Dedifferentiated amniotic fluid mesenchymal stem cell (primary cell): ENCODE results near the gene OTUD7B.
A peak's percentile ranks its signal among the peaks of the same experiment; 100 is the strongest.
"Not testable (repeated sequence)": the region's sequence is repeated elsewhere in the genome, so short reads cannot be mapped to it uniquely, and the experiment has no call there.

Source experiments
- DNase-seq: peaks from one replicate; pipeline ENCODE4 v3.0.0-alpha.2; 2016; ENCODE audit errors: extremely low spot score

Gene OTUD7B

DNA sequence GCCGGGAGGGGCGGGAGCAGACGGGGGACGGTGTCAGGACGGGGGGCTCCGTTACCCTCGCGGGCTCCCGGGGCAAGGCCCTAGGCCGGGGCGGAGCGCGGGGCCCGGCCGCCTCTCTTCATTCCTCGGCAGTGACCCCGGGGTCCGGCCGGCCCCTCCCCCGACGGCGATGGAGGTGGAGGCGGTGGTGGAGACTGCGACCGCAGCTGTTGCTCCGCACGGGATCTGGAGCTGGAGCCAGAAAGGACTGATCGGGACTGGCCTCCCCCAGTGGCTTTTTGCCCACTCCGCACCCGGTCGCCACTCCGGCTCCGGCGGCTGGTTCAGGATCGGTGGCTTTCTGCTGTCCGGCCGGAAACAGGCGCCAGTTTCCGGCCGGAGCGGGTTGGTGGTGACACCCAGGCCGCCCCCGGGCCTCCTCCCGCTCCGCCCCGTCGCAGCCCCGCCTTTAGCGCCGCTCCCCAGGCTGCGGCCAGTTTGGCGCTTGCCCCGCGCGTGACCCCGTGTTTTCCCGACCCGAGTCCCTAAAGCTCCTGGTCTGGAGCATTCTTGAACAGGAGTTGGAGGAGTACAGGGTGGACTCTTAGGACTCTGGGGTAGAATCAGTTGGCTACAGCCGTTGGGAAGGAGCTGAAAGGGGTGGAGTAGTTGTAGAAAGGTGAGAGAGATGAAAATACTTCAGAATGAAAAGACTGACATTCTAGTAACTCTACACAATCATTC, at the start of gene OTUD7B:
TSS of gene OTUD7B (minus strand) at position 334 of the 723 bp plus-strand sequence. CDS start 33,216 bp downstream, outside the sequence.
- peak; percentile 78 for DNase-seq

DNA sequence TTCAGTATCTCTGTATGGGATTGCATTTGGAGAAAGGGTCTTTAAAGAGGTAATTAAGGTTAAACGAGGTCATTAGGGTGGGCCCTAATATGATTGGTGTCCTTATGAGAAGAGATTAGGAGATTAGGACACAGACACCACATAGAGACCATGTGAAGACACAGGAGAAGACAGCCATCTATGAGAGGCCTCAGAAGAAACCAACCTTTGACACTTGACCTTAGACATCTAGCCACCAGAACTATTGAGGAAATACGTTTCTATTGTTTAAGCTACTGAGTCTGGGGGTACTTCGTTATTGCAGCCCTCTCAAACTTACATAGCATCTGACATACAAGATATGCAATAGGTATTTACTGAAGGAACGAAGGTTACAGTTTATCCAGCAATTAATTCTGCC, 49.7 kb upstream of the OTUD7B start:
- DNase-seq: no peak

DNA sequence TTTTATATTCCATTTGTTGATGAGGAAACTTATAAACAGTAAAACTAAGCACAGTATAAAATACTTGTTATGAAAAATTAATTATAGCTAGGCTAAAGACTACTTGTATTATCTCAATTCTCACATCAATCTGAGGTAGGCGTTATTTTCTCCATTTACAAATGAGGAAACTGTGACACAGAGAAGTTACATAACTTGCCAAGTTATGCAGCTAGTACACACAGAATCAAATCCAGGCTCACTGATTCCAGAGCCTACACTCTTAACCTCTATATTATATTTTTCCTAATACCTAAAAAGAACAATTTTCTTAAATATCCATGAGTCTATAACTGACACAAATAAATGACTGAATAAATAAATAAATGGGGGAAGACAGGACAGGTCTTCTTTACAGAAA, 45.9 kb upstream of the OTUD7B start:
- no peak for DNase-seq

DNA sequence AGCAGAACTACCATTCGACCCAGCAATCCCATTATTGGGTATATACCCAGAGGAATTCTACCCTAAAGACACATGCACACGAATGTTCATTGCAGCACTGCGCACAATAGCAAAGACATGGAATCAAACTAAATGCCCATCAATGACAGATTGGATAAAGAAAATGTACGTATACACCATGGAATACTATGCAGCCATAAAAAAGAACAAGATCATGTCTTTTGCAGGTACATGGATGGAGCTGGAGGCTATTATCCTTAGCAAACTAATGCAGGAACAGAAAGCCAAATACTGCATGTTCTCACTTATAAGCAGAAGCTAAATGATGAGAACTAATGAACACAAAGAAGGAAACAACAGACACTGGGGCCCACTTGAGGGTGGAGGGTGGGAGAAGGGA, 45.0 kb upstream of the OTUD7B start:
- not testable (repeated sequence) for DNase-seq

DNA sequence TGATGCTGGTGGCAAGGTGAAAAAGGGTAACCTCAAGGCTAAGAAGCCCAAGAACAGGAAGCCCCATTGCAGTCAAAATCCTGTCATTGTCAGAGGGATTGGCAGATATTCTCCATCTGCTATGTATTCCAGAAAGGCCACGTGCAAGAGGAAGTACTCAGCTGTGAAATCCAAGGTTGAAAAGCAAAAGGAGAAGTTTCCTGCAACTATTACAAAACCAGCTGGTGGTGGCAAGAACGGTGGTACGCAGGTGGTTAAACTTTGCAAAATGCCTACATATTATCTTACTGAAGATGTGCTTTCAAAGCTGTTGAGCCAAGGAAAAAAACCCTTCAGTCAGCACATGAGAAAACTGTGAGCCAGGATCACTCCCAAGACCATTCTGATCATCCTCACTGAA, 43.4 kb upstream of the OTUD7B start:
- DNase-seq: no peak

DNA sequence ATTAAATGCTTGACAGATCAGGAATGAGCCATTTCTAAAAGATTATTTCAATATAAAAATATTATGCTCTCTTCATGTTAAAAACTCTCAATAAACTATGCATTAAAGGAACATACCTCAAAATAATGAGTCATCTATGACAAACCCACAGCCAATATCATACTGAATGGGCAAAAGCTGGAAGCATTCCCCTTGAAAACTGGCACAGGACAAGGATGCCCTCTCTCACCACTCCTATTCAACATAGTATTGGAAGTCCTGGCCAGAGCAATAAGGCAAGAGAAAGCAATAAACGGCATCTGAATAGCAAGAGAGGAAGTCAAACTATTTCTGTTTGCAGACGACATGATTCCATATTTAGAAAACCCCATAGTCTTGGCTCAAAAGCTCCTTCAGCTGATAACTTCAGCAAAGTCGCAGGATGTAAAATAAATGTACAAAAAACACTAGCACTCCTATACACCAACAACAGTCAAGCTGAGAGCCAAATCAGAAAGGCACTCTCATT, 41.4 kb upstream of the OTUD7B start:
- not testable (repeated sequence) for DNase-seq

DNA sequence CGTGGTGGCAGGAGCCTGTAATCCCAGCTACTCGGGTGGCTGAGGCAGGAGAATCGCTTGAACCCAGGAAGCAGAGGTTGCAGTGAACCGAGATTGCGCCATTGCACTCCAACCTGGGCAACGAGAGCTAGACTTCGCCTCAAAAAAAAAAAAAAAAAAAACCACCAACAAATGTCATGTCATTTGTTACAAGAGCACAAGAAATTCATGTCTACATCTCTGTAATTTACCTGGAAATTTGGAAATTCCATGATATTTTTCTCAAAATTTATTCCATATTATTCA, 40.5 kb upstream of the OTUD7B start:
- no peak for DNase-seq

DNA sequence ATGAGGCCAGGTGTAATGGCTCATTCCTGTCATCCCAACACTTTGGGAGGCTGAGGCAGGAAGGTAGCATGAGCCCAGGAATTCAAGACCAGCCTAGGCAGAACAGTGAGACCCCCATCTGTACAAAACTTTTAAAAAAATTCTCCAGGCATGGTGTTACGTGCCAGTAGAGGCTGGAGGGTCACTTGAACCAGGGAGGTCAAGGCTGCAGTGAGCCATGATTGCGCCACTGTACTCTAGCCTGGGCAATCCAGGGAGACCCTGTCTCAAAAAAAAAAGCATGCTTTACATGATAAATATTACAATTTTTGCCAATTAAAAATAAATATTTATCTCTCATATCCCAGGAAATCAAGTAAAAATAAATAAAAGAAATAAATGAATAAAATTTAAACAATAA, 39.4 kb upstream of the OTUD7B start:
- no peak for DNase-seq

DNA sequence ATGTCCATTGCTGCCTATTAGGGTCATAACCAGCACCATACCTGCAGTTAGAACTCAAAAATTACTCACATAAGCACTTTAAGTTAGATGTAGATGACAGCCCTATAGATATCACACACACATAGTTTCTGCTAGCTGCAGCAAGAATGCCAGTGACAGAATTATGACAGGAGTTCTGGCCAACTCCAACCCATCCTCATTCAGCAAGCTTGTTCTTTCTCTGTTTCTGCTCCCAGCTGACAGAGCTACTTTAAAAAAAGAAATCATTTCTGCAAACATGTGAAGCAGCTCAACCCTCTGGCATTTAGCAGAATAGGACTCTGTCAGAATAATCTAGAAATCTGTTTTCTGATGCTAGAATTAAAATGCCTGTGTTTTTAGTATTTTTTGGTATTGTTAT, 23.8 kb upstream of the OTUD7B start:
- DNase-seq: no peak

DNA sequence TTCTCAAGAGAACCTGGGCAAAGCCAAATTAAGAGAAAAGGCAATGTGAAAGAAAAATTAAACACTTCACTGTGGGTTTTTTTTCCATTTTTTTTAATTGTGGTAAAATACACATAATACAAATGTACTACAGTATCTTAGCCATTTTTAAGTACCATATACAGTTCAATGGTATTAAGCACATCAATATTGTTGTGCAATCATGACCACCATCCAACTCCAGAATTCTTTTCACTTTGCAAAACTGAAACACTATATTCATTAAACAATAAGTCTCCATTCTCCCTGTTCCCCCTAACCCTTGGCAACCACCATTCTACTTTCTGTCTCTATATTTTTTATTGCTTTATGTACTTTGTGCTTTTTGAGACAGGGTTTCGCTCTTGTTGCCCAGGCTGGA, 17.8 kb upstream of the OTUD7B start:
- DNase-seq: no peak

DNA sequence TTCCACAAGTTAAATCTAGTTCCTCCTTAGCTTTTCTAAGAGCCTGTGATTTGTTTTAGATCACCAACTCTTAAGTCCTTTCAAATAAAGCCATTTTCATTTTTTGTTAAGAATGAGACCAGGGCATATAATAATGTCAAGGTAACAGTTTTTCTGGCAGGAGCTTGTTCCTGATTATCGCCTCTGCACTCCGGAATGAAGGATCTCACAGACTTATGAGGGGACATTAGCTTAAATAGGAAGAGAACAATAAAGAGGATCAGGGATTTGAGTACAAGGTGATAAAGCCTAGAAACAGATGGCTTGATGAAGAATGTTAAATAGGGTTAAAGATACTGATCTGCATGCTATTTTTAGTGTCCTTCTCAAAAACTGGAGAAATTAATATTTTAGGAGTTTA, 13.6 kb upstream of the OTUD7B start:
- no peak for DNase-seq

DNA sequence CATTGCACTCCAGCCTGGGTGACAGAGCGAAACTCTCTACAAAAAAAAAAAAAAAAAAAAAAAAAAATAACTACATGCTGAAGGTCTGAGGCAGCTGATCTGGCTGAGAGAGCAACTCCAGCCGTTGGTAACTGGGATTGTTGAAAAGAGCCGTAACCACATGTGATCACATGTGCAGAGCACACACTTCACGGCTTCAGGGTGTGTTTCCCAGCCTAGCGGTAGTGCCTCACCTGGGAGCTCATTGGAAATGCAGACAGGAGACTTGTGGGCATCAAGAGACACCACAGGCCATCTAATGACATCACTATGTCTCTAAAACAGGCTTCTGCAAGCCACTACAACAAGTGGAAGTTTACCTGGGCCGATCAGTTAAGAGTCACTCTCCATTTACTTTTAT, 11.8 kb upstream of the OTUD7B start:
- DNase-seq: no peak

DNA sequence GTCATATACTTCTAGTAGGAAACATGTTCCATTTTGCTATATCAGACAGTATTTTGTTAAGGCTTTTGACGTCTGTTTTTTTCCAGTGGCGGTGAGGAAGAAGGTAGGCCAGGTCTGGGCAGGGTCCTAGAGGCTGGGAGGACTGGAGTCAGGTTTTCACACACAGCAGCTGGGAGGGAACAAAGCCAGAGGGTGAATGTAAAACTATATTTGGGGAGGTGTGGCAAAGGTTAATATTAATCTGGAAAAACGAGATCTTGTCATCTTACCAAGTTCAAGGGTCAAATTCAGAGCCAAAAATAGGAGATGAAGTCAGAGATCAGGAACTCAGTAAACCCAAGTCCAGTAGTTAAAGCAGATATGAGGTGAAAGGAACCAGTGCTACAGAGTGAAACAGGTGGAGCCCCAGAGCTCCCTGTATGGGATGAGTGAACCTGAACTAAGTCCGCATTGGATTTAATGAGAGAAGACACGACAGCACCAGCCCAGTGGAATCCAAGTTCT, 10.7 kb upstream of the OTUD7B start:
- no peak for DNase-seq

DNA sequence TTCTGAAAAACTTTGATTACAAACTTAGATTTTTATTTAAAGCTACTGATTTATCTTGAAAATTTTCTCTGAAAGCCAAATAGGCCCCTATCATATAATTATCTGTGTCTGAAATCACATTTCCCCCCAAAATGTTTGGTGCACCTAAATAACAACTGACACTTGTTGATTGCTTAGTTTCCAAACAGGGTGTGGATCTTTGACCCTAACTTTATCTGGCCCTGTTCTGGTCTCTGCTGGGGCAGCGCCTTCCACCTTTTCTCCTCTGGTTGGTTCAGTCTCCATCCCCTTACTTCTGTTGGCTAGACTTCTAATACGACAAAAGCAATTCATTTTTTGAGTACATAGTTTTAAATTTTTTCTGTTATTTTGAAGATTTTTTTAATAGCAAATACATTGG, 10.2 kb upstream of the OTUD7B start:
- DNase-seq: no peak

DNA sequence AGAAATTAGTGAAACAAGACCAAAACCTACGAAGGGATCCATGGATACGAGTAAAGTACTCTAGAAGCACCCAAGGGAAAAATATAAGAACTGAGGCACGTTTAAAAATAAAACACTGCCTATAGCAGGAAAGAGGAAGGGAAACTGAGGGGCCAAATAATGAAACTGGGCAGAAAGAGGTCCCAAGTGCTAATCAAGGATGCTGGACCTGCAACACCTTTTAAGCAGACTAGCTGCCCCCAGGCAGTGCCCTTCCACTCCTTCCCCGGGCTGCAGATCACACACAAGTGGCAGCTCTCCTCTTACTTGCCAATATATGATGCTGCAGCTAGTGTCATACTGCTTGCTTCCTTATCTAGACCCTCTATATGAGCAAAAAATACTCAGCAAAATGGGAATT, 7.6 kb upstream of the OTUD7B start:
- no peak for DNase-seq

DNA sequence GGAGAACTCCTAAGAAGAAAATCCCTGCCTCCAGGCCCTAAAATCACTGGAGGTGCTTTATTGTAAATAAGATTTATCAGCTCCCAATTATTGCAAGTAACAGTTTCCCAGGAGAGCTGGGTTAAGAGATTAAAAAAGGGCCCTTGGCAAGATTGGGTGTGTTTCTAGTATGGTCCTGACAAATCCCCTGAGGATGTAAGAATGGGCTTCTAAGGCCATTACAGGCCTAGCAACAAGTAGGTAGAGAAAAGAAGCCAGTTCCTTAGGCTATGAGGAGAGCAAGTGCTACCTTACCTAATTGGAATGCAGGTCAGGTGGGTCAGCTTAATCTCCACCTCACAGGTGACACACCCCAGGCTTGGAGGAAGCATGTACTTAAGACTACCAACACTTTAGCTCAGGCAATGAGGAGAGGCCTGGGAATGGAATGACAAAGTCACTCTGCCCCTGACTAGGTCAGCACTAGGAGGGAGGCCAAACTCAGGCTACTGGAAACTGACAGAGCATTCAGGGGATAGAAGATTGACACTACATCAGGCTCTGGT, 6.8 kb upstream of the OTUD7B start:
- no peak for DNase-seq

DNA sequence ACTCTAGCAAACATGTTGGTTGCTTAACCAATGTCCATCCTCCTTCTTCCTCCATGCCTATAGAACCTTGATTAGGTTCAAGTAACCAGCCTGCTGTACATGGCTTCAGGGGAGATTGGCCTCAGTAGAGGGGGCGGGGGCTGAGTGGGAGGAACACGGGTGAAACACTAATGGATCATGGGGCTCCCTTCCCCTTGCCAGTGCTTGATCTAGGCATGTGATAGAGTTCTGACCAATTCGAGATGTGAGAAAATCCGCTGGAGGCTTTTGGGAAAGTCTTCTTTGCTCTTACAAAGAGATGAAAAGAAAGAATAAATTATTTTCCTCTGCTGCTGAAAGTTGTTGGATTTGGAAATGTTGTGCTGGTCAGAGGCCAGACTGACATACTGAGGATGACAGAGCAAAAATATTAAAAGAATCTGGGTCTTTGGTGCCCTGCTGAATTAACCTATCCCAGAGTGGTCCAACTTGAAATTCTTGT, 5.2 kb upstream of the OTUD7B start:
- DNase-seq: no peak

DNA sequence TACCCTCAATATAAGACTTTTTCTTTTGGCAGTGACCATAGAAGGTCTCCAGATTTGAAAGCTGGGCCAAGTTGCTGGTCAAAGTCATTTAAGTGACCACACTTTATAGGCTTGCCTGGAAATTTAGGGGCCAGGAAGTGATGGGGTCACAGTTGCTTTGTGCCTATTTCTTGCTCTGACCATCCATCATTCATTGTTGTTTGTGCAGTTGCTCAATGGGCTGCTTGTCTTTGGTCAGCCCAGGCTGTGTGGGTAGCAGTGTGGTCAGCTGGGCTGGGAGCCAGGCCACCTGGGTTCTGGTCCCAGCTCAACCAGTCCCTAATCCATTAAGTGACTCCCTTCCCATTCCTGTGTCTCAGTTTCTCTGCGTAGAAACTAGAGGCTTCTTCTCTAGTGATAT, 2.1 kb upstream of the OTUD7B start:
- DNase-seq: no peak

DNA sequence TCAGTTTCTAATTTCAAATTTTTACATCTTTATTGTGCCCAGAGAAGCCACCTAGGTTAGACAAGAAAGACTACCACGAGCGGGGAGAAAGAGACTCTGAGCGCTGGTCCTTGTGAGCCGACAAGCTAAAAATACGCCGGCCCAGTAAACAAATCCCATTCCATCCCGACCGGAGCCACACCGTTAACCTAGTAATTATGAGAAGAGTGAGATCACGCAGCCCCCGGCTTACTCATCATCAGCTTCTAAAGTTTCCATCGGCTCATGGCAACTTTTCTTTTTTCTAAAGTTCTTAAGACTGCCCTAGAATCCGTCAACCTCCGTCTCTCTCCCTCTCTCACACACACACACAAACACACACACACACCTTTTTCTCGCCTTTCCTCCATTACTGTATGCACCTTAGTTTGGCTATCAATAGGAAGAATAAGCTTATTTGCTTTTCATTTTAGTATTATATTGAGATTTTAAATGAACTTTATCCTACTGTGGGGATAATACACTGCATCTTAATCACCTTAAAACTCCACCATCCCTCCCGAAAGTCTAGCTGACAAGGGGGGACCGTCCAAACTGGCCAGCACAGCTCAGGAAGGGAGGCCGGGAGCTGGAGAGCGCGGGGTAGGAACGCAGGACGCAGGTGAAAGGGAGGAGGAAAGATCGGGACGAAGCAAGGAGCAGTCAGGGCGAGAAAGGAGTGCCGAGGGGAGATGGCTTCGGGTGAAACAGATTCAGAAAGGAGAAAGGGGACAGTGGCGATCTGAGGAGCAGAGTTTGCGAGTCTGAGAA, 728 bp downstream of the OTUD7B start:
- peak; percentile 73 for DNase-seq

DNA sequence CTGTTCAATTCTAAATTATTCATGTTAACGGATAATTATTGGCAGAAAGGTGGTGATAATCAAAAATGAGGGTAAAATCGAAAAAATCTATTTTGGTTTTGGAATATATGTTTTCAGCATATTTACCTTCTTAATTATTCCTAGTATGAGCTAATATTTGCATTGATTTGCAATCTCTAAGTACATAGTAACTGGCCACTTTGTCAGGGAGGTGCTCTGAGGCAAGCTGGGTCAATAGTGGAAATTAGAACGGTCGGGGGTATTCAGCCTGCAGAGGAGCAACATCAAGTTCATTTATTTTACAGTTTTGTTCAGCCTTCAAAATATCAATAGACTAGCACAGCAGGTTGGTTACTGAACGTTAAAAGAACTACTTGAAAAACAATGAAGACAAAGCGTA, 1.8 kb downstream of the OTUD7B start:
- no peak for DNase-seq

DNA sequence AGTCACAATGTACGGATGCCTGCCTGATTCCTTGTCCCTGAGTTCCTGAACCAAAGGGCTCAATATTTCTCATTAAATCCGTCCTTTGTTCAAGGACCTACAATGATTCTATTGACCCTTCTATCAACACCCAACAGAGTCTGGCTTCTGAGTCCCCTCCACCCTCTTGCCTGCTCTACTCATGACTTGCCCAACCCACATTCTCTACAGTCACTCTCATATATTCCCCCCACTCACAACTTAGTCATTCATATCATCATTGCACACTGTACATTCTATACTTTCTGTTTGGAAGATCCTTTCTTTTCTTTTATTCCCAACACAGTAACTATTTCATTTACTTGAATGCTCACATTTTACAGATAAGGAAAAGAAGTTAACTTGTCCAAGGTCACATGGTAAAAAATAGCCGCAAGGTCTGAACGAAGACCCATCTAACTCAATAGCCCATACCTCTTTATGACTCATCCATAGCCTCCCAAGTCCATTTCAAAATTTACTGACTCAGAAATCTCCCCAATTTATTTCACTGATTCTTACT, 3.6 kb downstream of the OTUD7B start:
- no peak for DNase-seq

DNA sequence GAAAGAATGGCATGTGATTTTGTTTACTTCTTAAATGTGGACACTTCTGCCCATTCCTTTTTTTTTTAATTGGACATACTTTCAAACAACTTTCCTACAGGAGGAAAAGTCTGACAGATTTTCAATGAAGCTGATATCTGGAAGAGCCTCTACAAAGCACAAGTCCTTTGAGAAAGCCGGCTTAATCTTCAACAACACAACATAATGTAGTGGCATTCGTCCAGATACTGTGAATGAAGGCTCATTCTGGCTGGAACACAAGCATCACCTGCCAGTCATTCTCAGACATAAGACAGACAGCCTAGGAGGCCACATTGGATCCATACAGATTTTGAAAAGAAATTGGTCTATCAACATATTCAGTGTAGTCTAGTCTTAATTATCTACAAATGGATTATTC, 4.9 kb downstream of the OTUD7B start:
- DNase-seq: no peak

DNA sequence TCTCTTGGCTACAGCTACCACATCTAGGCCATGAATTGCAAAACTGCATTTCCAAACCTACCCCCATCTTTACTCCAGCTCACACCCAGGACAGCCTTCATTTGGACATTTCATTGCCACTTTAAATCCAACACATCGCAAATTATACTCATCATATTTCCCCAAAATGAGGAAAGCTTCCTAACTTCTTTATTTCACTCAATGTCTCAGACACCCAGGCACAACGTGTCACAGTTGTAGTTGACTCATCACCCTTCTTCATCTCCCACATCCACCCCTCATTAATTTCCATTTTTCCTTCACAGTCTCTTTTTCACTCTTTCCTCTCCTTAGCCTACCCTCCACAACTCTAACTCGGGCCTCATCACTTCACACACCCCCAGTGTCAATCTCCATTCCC, 6.7 kb downstream of the OTUD7B start:
- DNase-seq: no peak
